Fibroblast of mammary gland (primary cell): ENCODE results near the gene BTBD10.

ENCODE experiments used
- DNase-seq: peaks from one replicate; pipeline ENCODE4 v3.0.0-alpha.2; 2010; ENCODE audit warnings: low read depth
- H3K4me3 ChIP-seq: 2 replicates; pipeline ENCODE4 v1.5.1; 2011; ENCODE audit warnings: low read depth, mild to moderate bottlenecking, low read length, moderate library complexity; ENCODE audit not compliant: control insufficient read depth
- TF ChIP-seq, protein P1 (sequence below): conservative IDR thresholded peaks from 2 replicates; pipeline ENCODE4 v1.5.1; 2011; ENCODE audit warnings: low read depth, low read length, inconsistent platforms; ENCODE audit not compliant: control insufficient read depth, insufficient read depth

The BTBD10 gene

DNA sequence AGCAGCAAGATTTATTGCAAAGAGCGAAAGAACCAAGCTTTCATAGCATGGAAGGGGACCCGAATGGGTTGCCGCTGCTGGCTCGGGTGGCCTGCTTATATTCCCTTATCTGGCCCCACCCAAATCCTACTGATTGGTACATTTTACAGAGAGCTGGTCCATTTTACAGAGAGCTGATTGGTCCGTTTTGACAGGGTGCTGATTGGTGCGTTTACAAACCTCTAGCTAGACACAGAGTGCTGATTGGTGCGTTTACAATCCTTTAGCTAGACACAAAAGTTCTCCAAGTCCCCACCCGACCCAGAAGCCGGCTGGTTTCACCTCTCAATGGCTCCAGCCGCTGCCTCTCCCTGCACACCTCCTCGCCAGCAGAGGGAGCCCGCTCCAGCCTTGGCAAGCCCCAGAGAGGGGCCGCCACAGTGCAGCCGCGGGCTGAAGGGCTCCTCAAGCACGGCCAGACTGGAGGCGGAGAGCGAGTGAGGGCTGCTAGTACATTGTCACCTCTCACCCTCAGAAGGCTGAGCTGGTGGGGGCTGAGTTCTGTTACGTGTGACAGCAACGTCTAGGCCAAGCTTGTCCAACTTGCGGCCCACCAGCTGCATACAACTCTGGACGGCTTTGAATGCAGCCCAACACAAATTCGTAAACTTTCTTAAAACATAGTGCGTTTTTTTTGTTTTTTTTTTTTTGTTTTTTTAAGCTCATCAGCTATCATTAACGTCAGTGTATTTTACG lies 24.1 kb upstream of the BTBD10 start:
- TF ChIP-seq, protein P1, sequence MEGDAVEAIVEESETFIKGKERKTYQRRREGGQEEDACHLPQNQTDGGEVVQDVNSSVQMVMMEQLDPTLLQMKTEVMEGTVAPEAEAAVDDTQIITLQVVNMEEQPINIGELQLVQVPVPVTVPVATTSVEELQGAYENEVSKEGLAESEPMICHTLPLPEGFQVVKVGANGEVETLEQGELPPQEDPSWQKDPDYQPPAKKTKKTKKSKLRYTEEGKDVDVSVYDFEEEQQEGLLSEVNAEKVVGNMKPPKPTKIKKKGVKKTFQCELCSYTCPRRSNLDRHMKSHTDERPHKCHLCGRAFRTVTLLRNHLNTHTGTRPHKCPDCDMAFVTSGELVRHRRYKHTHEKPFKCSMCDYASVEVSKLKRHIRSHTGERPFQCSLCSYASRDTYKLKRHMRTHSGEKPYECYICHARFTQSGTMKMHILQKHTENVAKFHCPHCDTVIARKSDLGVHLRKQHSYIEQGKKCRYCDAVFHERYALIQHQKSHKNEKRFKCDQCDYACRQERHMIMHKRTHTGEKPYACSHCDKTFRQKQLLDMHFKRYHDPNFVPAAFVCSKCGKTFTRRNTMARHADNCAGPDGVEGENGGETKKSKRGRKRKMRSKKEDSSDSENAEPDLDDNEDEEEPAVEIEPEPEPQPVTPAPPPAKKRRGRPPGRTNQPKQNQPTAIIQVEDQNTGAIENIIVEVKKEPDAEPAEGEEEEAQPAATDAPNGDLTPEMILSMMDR = peak; percentile 12
- DNase-seq = peak; percentile 9
- H3K4me3 ChIP-seq = no peak overlapping the region

DNA sequence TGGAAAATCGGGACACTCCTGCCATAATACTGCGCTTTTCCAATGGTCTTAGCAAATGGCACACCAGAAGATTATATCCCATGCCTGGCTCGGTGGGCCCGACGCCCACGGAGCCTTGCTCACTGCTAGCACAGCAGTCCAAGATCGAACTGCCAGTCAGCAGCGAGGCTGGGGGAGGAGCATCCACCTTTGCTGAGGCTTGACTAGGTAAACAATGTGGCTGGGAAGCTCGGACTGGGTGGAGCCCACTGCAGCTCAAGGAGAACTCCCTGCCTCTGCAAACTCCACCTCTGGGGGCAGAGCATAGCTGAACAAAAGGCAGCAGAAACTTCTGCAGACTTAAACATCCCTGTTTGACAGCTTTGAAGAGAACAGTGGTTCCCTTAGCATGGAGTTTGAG lies 17.2 kb upstream of the BTBD10 start:
- no peak overlapping the region for H3K4me3 ChIP-seq
- DNase-seq = no peak
- TF ChIP-seq, protein P1 = no peak

DNA sequence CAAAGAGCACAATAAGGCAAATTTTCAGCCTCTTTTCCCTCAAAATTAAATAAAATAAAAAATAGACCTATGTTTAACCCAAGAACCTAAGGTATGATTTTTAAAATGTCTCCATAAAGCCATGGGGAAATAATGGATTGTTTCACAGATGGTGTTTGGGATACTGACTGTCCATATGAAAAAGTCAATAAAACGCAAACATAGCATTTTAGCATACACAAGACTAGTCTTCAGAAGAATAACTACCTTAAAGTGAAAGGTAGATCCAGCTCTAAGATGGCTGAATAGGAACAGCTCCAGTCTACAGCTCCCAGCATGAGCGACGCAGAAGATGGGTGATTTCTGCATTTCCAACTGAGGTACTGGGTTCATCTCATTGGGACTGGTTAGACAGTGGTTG lies 16.7 kb upstream of the BTBD10 start:
- no peak overlapping the region for H3K4me3 ChIP-seq
- TF ChIP-seq, protein P1 = no peak
- no peak for DNase-seq

DNA sequence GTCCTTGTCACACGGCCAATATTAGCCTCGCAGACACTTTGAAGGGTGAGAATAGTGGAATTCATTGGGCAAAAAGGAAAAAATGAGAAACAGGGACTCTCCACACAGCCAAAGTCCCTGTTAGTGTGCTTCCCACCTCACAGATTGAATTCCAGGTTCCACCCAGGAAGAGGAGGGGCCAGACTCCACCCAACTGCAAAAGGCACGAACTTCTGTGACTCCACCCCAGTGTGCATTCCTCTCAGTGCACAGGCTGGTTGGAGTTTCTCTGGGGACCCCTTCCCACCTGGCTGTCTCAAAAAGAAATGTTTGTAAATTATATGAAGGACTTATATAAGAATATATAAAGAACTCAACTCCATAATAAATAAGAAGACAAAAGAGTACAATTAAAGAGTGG lies 12.1 kb upstream of the BTBD10 start:
- TF ChIP-seq, protein P1 = no peak
- no peak for DNase-seq
- no peak overlapping the region for H3K4me3 ChIP-seq

DNA sequence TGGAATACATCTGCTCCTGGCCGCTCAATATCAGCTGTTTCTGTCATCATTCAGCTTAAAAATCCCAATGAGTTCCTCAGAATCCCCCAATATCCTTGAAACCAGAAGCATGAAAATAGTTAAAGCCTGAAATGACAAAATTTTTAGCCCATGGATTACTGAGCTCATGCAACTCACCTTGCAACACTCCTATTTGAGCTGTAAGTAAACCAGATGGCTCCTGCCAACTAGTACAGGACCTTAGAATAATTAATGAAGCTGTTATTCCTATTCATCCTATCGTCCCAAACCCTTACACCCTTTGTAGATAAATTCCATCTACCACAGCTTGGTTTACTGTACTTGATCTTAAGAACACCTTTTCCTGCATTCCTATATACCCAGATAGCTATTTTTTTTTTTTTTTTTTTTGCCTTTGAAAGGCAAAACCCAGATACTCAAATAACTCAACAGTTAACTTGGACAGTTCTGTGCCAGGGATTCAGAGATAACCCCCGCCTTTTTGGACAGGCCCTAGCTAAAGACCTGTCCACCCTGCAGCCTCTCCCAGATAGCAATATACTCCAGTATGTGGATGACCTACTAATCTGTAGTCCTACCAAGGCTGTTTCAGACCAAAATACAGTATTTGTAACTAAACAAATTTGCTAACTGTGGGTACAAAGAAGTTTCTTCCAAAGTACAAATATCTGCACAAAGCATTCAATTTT lies 10.1 kb upstream of the BTBD10 start:
- no peak overlapping the region for H3K4me3 ChIP-seq
- TF ChIP-seq, protein P1 = no peak
- DNase-seq = no peak

DNA sequence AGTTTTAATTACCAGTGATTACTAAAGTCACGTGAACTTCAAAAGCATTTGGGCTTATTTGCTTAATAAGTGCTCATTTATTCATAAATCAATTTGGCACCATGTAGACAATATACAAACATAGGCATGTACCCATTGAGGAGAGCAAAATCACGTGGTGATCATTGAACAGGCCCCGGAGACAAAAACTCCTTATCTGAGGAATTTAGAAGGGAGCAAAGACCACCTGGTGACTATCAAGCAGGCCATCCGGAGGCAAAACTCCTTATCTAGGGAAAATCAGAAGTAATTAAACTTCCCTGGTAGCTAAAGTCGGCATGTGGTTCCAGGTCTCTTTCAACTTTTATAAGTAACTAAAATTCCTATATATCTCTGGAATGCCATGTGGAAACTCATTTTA lies 5.7 kb upstream of the BTBD10 start:
- TF ChIP-seq, protein P1 = no peak
- H3K4me3 ChIP-seq = no peak overlapping the region
- DNase-seq = no peak
